Testis (tissue), 3 donors: Measurements from ENCODE around the gene FAM20A. TPM values are rescaled to one million over a fixed set of nuclear protein-coding genes. Genes with fewer than 3 reads are reported as not detected.

Experiments
- DNase-seq: peaks from one replicate; pipeline ENCODE4 v3.0.0-alpha.2; 2019
- H3K27ac ChIP-seq, 2 donors: fragments of 200-600 bp; sonication (generic); one replicate each; pipeline ENCODE4 v1.5.1; 2019
- H3K27me3 ChIP-seq: fragments of 200-600 bp; sonication (generic); one replicate; pipeline ENCODE4 v1.5.1; 2019
- H3K36me3 ChIP-seq: fragments of 200-600 bp; sonication (generic); one replicate; pipeline ENCODE4 v1.5.1; 2017; ENCODE audit warnings: low read depth; ENCODE audit errors: missing control alignments
- H3K4me1 ChIP-seq: fragments of 200-600 bp; sonication (generic); one replicate; pipeline ENCODE4 v1.5.1; 2019
- H3K4me3 ChIP-seq, 2 donors: fragments of 200-600 bp; sonication (generic); one replicate each; pipeline ENCODE4 v1.5.1; 2017 to 2019
- H3K9me3 ChIP-seq: fragments of 200-600 bp; sonication (generic); one replicate; pipeline ENCODE4 v1.5.1; 2017
- POLR2A ChIP-seq: fragments of 450-650 bp; IDR thresholded peaks from one replicate; pipeline ENCODE4 v1.6.1; 2017; ENCODE audit warnings: antibody characterized with exemption, mild to moderate bottlenecking, moderate library complexity
- WGBS, 2 donors: methylation state at CpG; one replicate each; pipeline ENCODE4 v1.1.5; 2018; 5-methylcytosine and 5-hydroxymethylcytosine counted together
- intact Hi-C: fragments of 100-400 bp; cut with DNase I; formaldehyde crosslinking; loops from one replicate; pipeline ENCODE4 v1.15.1; 2023; ENCODE audit warnings: low total_unique reads
- polyA plus RNA-seq: library from polyadenylated mRNA; stranded (reverse); fragments of 350-450 nt; fragmentation: Illumina TruSeq; extraction: RNeasy Lipid Tissue Mini Kit (QIAGEN cat#74804); gene quantifications from one replicate; pipeline ENCODE4 v1.2.3, GENCODE V29; 2014; ENCODE audit warnings: low read depth, low replicate concordance; ENCODE audit not compliant: insufficient read depth
- total RNA-seq, 2 donors: library from RNA; depleted of rRNA; stranded (reverse); fragments of >200 nt; gene quantifications; one replicate each; pipeline ENCODE4 v1.2.3, GENCODE V29; 2016
- TF ChIP-seq, protein P1 (sequence below), 3 experiments: fragments of 450-650 bp in 2 of 3; fragments of 200-600 bp in 1 of 3; sonication (generic) in 1 of 3; IDR thresholded peaks; one replicate each; pipeline ENCODE4 v1.5.1; 2016 to 2019; ENCODE audit warnings: antibody characterized with exemption in 3 of 3, mild to moderate bottlenecking in 2 of 3, moderate library complexity in 1 of 3

Gene FAM20A
- total and polyA plus RNA-seq, 3 donors from 2014 or later: 70.5 to 96.0 (median 93.4) TPM

DNA sequence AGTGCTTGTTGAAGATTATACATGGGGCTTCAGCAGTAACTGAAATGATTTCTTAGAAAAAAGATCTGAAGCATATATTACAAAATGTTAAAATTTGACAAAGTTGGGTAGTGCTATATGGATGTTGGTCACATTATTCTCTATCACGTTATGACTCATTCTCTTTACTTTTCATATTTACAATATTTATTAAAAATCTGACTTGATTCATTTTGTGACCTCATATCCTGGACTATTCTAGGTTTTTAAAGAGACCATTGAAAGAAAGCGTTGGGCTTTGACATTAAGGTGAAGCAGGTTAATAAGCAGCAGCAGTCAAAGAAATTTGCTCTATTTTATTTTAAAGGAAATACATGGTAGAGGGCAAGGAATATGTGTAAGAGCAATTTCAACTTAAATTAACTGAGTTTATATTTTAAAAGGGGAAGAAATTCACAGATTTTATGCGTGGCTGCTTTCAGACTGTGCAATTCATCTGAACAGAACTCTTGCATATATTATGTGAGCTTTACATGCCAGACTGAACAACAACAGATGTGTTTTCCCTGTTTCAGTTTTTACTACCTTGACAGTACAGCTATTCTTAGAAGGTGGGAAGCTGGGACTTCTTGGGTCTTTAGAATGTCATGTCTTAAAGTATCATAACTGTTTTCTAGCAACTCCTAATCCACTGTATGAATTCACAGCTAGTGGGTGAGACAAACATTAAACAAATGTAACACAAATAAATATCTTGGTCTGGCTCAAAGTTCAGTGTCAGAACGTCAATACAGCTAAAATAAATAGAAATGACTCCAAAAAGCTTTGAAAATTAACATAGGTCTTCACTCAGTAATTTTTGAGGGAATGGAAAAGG, 10.4 kb upstream of the FAM20A start:
- H3K36me3 ChIP-seq: no peaks in the 10 kb centered on the region
- H3K4me3 ChIP-seq: no peak overlapping the region
- no peak for DNase-seq
- H3K4me1 ChIP-seq: no peaks in the 10 kb centered on the region
- 80 to 85% methylated on average over 4 of the region's 4 CpGs for WGBS, 2 donors
- no peak for TF ChIP-seq POLR2A
- TF ChIP-seq, protein P1, sequence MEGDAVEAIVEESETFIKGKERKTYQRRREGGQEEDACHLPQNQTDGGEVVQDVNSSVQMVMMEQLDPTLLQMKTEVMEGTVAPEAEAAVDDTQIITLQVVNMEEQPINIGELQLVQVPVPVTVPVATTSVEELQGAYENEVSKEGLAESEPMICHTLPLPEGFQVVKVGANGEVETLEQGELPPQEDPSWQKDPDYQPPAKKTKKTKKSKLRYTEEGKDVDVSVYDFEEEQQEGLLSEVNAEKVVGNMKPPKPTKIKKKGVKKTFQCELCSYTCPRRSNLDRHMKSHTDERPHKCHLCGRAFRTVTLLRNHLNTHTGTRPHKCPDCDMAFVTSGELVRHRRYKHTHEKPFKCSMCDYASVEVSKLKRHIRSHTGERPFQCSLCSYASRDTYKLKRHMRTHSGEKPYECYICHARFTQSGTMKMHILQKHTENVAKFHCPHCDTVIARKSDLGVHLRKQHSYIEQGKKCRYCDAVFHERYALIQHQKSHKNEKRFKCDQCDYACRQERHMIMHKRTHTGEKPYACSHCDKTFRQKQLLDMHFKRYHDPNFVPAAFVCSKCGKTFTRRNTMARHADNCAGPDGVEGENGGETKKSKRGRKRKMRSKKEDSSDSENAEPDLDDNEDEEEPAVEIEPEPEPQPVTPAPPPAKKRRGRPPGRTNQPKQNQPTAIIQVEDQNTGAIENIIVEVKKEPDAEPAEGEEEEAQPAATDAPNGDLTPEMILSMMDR (IDR thresholded peaks at IDR 0.05): no peak
- no peaks in the 10 kb centered on the region for H3K27me3 ChIP-seq
- H3K27ac ChIP-seq: no peak overlapping the region
- no peaks in the 10 kb centered on the region for H3K9me3 ChIP-seq
- intact Hi-C loops: no loop called here

DNA sequence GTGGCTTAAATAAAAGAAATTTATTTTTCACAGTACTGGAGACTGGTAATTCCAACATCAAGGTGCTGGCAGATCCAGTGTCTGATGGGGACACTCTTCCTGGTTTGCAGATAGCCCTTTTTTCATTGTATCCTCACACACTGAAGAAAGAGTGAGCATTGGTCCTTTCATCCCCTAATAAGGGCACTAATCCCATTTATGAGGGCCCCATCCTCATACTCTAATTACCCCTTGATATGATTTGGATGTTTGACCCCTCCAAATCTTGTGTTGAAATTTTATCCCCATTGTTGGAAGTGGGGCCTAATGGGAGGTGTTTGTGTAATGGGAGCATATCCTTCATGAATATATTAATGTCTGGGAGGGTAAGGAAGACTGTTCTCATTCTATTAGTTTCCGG, 9.4 kb upstream of the FAM20A start:
- Histone ChIP-seq H3K4me1 (no peaks in the 10 kb centered on the region), H3K27ac (no peak overlapping the region), H3K36me3 (no peaks in the 10 kb centered on the region), H3K27me3 (no peaks in the 10 kb centered on the region), H3K9me3 (no peaks in the 10 kb centered on the region), H3K4me3 (no peak overlapping the region)
- intact Hi-C loops: no loop called here
- TF ChIP-seq, protein P1 (IDR thresholded peaks at IDR 0.05): no peak
- no peak for TF ChIP-seq POLR2A
- WGBS, 2 donors: 92 to 97% methylated on average over 1 of the region's 1 CpG
- no peak for DNase-seq

DNA sequence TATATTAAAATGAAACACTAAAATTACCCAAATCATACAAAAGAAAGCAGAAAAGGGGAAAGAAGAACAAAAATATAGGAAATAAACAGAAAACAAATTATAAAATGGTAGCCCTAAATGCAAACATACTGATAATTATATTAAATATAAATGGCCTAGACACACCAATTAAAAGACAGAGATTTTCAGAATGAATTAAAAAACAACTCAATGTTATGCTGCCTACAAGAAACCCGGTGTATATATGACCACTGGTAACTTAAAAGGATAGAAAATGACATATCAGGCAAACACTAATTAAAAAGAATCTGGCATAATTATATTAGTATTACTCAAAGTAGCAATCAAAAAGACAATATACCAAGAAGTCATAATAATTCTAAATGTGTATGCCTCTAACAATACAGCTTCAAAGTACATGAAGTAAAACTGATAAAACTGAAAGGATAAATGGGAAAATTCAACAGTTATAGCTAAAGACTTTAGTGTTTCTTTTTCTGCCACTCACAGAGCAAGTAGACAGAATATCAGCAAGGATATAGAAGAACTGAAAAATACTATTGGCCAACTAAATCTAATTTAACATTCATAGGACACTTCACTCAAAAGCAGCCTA, 7.5 kb upstream of the FAM20A start:
- WGBS, 2 donors: 95 to 100% methylated on average over 1 of the region's 1 CpG
- intact Hi-C loops: no loop called here

DNA sequence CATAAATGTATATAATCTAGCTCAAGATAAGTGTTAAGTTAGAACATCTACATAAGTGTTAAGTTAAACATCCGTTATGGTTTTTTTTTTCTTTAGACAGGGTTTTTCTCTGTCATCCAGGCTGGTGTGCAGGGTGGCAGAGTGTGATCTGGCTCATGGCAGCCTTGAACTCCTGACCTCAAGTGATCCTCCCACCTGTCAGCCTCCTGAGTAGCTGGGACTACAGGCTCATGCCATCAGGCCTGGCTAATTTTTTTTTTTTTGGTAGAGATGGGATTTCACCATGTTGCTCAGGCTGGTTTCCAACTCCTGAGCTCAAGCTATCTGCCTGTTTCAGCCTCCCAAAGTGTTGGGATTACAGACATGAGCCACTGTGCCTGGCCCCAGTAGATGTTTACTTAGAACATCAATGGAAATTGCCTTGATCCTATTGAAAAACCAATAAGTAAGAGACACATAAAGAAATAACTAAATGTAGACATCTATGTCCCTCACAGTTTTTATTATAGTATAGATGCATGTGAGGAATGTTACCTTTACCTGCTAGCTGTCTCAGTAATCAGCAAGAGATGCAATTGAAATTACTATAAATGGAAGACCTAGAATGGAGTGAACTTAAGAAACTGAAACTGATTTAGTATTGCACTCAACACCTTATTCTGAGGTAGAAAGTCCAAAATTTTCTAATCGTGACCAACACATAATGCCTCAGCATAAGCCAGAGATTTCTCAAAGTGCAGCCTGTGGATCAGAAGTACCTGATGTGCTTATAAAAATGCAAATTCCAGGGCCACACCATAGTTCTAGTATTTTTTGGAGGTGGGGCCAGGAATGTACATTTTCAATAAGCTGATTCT, 5.5 kb upstream of the FAM20A start:
- DNase-seq: no peak
- Histone ChIP-seq H3K27ac (no peak overlapping the region), H3K4me3 (no peak overlapping the region), H3K27me3 (no peaks in the 10 kb centered on the region), H3K4me1 (peaks cover 7% of the 10 kb centered on the region), H3K9me3 (no peaks in the 10 kb centered on the region), H3K36me3 (no peaks in the 10 kb centered on the region)
- TF ChIP-seq, protein P1 (IDR thresholded peaks at IDR 0.05): no peak
- TF ChIP-seq POLR2A: no peak
- intact Hi-C loops: no loop called here
- WGBS, 2 donors: 89 to 90% methylated on average over 2 of the region's 2 CpGs

More for the DNA sequence above, 7.5 kb upstream of the FAM20A start:
- Histone ChIP-seq H3K27me3 (no peaks in the 10 kb centered on the region), H3K36me3 (no peaks in the 10 kb centered on the region), H3K4me3 (no peak overlapping the region), H3K4me1 (no peaks in the 10 kb centered on the region), H3K9me3 (no peaks in the 10 kb centered on the region), H3K27ac (no peak overlapping the region)
- no peak for DNase-seq
- TF ChIP-seq, protein P1 (IDR thresholded peaks at IDR 0.05): no peak
- TF ChIP-seq POLR2A: no peak
